Measurements from ENCODE around the gene SLC39A11. TPM values are rescaled to one million over a fixed set of nuclear protein-coding genes. Genes with fewer than 3 reads are reported as not detected.

SLC39A11 gene
- total and polyA plus RNA-seq, 8 donors: 13.6 to 49.0 (median 17.5) TPM

- H3K4me3 ChIP-seq: no peak overlapping the region
- TF ChIP-seq CTCF (IDR thresholded peaks at IDR 0.05): no peak
- ATAC-seq (no peak), DNase-seq (no peak)
- intact Hi-C loops (cut with DNase I): no loop called here
- no peaks in the 10 kb centered on the region for H3K27me3 ChIP-seq
- peaks cover 0 to 48% of the 10 kb centered on the region in 2 donors for H3K36me3 ChIP-seq
- no peak overlapping the region for H3K27ac ChIP-seq
- H3K4me1 ChIP-seq: no peaks in the 10 kb centered on the region
- H3K9me3 ChIP-seq: peaks cover 0 to 7% of the 10 kb centered on the region in 2 donors
These were observed 253.3 kb downstream of the SLC39A11 start for GRCh38 chr17:72839131-72839725.

- no peaks in the 10 kb centered on the region for H3K4me1 ChIP-seq
- TF ChIP-seq CTCF (IDR thresholded peaks at IDR 0.05): no peak
- DNase-seq (no peak), ATAC-seq (no peak)
- peaks cover 0 to 7% of the 10 kb centered on the region in 2 donors for H3K9me3 ChIP-seq
- H3K36me3 ChIP-seq: peaks cover 0 to 46% of the 10 kb centered on the region in 2 donors
- no peaks in the 10 kb centered on the region for H3K27me3 ChIP-seq
- H3K27ac ChIP-seq: no peak overlapping the region
- intact Hi-C loops (cut with DNase I): no loop called here
- no peak overlapping the region for H3K4me3 ChIP-seq
These were observed 253.9 kb downstream of the SLC39A11 start for GRCh38 chr17:72838581-72838980.

DNA sequence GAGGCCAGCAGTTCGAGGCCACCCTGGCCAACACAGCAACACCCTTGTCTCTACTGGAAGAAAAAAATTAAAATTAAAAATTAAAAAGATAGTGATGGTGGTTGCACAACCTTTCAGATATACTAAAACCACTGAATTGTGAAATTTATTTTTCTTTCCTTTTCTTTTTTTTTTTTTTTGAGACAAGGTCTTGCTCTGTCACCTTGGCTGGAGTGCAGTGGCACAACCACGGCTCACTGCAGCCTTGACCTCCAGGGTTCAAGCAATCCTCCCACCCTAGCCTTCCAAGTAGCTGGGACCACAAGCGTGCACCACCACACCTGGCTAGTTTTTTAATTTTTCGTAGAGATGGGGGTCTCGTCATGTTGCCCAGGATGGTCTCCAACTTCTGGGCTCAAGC, 254.4 kb downstream of the SLC39A11 start:
- Histone ChIP-seq H3K27ac (no peak overlapping the region), H3K9me3 (peaks cover 0 to 7% of the 10 kb centered on the region in 2 donors), H3K4me1 (no peaks in the 10 kb centered on the region), H3K27me3 (no peaks in the 10 kb centered on the region), H3K36me3 (peaks cover 0 to 41% of the 10 kb centered on the region in 2 donors), H3K4me3 (no peak overlapping the region)
- TF ChIP-seq CTCF (IDR thresholded peaks at IDR 0.05): no peak
- no peak for ATAC-seq
- intact Hi-C loops (cut with DNase I): no loop called here
- DNase-seq: no peak

DNA sequence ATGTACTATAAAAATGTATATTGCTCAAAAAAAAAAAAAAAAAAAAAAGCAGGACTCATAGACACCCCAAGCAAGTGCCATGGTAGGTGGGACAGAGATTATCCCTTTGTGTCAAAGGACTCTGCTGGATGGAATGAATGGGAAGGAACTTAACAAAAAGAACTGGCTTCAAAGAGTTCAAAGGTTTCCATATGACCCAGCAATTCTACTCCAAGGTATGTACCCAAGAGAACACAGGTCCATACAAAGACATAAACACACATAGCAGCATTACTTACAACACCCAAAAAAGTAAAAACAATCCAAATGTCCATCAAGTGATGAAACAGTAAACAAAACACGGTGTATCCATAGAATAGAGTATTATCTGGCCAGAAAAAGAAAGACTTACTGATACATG, 255.2 kb downstream of the SLC39A11 start:
- H3K4me1 ChIP-seq: no peaks in the 10 kb centered on the region
- no peak overlapping the region for H3K27ac ChIP-seq
- peaks cover 0 to 7% of the 10 kb centered on the region in 2 donors for H3K9me3 ChIP-seq
- H3K4me3 ChIP-seq: no peak overlapping the region
- DNase-seq (no peak), ATAC-seq (no peak)
- intact Hi-C loops (cut with DNase I): no loop called here
- TF ChIP-seq CTCF (IDR thresholded peaks at IDR 0.05): no peak
- H3K27me3 ChIP-seq: no peaks in the 10 kb centered on the region
- peaks cover 0 to 35% of the 10 kb centered on the region in 2 donors for H3K36me3 ChIP-seq

DNA sequence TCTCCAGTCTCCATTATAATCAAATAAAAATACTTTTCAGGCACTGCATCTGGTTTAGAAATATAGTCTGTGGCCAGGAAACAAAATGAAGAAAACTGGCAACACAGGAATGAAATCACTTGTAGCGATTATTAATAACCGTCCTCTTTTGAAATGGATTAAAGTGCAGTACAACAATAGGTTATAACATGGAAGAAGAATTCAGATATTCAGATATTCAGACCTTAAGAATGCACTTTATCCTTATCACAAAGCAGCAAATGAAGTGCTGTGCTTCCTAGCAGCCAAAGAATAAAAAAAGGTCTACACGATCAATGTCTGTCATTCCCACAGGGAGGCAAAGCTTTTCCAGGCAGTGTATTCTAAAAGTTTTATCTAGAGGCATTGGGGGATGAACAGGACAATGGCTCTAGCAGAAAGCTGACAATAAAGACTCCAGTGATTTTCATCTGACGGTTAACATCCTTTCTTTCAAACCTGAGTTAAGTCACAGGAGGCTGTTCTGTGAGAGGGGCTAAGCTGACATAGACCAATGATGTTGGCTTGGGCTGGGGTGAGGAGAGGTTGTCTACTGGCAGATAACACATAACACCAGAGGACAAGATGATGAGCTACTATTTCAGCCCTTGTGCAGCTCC, 259.2 kb downstream of the SLC39A11 start:
- Histone ChIP-seq H3K9me3 (no peaks in the 10 kb centered on the region), H3K27ac (no peak overlapping the region), H3K36me3 (peaks cover 0 to 21% of the 10 kb centered on the region in 2 donors), H3K27me3 (no peaks in the 10 kb centered on the region), H3K4me1 (no peaks in the 10 kb centered on the region), H3K4me3 (no peak overlapping the region)
- intact Hi-C loops (cut with DNase I): no loop called here
- no peak for TF ChIP-seq CTCF (IDR thresholded peaks at IDR 0.05)
- DNase-seq: no peak
- ATAC-seq: no peak
